ENCODE results near the gene CCT3.
A peak's percentile ranks its signal among the peaks of the same experiment; 100 is the strongest.
"Not testable (repeated sequence)": the region's sequence is repeated elsewhere in the genome, so short reads cannot be mapped to it uniquely, and the experiment has no call there.

Gene CCT3

DNA sequence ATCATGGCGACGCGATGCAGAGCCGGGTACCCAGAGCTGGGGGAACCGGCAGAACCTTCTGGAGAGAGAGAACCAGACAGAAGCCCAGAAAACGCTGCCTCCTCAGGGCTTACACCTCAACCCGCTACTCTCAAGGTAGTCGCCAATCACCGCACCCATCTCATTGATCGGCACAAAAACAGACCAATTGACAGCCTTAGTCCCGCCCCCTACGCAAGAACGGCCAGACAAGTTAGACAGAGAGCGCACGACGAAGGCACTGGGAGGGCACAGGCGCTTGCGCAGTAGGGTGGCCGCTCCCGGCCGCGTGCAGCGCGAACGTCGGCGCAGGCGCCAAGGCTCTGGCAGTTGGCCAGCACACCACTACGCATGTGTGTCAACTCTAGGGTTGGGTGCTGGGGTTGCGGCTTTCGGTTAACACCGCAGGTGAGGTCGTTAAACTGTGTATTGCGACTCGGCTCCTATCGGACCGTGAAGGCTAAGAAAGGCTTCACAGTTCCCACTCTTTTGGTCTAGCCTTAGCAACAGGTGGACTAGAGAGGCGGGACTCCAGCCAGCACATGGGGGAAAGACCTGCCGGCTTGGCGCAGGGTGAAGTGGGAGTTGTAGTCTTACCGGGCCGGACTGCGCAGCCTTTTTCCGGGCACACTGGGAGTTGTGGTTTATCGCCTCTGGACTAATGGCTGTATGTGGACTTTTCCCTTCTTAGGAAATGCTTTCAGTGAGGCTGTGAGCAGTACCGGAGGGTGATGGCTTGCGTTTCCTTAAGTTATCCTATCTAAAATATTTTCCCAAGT lies at the start of gene CCT3, which contains the start of gene TSACC:
Gene CCT3 (minus strand): TSS at position 113 of the 797 bp plus-strand sequence. CDS start 108 bp downstream, at position 5.
Gene TSACC (plus strand): TSS at position 347 of the 797 bp plus-strand sequence. CDS start 1,232 bp downstream, outside the sequence.
- DNase-seq, result peak; percentile 99

DNA sequence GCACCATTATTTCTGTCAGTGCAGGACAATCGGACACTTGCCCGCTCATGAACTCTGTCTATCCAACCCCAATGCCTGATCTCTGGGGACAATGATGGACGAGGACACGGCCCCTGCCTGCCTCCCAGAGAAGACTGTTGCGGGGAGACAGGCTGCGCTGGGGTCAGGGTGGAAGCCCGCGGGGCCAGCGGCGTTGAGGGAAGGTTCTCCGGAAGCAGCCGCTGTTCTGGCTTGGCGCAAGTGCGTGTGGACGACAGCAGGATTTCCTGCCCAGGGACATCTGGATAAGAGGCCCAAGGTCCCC lies 49.7 kb upstream of the CCT3 start:
- no peak for DNase-seq

DNA sequence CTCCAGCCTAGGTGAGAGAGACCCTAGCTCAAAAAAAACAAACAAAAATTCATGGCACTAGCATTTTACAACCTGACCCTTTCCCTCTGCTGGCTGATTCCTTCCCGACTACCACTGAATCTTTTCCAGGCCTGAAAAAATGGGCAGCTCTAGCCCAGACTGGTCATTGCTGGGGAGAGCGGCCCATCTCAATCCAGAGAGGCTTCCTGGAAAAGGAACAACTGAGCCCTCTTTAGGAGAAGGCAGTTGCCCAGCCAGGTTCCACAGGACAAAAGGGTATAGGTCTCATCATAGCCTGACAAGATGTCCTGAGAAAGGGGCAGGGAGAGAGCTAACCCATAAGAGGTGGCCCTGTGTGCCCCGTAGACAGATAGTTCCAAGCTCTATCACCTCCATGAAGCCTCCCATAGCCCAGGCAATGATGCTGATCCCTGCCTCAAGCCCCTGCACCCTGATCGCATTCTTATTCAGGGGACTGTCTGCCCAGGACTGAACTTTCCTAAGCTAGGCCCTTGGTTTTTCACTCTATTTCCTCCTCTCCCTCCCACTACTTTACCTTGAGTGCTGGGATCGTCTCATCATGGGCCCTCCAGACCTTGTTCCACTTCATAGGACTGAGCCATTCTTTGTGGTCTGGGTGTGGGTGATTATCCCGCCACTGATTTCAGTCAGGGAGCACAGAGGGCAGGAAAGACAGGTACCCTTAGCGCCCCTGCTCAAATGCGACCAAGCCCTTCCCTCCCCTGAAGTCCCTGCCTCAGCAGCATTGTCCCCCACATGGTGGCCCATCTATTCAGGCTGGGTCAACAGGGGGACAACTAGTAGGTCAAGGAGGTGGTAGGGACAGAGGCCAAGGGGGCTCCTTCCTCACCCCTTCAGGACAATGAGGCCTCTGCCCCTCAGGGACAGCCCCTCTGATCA lies 49.1 kb upstream of the CCT3 start:
- DNase-seq, result no peak

GRCh38 chr1:156386134-156386901 lies 48.2 kb upstream of the CCT3 start:
- no peak for DNase-seq

- peak; percentile 65 for DNase-seq
Observed at GRCh38 chr1:156385534-156386031, 47.5 kb upstream of the CCT3 start.

DNA sequence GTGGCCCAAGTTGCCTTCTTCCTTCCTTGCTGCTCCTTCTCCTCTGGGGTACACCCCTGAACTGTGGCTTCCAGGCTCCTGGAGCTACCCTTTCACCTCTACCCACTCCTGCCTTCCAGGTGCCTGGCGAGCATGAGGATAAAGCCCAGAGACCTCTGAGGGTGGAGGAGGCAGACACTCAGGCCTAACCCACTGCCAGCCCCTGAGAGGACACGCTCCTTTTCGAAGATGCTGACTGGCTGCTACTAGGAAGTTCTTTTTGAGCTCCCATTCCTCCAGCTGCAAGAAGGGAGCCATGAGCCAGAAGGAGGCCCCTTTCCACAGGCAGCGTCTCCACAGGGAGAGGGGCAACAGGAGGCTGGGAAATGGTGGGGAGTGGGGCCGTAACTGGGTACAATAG lies 46.6 kb upstream of the CCT3 start:
- DNase-seq, result no peak

DNA sequence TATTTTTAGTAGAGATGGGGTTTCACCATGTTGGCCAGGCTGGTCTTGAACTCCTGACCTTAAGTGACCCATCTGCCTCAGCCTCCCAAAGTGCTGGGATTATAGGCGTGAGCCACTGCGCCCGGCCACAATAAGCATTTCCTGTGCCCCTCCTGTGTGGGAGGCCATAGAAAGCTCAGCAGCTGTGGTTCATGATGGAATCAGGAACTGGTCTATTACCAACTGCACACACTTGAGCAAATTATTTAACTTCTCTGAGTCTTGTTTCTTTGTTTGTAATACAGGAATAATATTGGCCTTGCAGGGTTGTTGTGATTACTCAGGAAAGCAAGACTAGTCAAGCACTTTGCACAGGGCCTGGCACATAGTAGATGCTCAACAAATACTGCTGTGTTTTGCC lies 45.9 kb upstream of the CCT3 start:
- DNase-seq, result no peak

GRCh38 chr1:156383023-156383422 lies 44.9 kb upstream of the CCT3 start:
- DNase-seq, result peak; percentile 72

DNA sequence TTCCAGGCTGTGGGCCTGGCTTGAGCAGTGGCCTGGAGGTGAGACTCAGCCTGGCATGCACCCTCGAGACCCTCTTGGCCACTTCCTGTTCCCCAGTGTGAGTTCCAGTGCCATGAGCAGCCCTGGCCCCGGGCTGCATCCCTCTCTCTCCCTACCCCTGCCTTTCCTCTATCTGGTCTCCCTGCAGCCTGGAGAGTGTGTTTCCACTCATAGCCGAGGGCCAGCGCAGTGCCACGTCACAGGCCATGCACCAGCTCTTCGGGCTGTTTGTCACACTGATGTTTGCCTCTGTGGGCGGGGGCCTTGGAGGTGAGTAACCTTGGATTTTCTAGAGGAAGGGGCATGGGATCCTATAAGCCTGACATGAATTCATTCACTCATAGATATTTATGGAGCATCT lies 44.5 kb upstream of the CCT3 start:
- no peak for DNase-seq

GRCh38 chr1:156379420-156380165 lies 41.5 kb upstream of the CCT3 start:
- no peak for DNase-seq

- no peak for DNase-seq
Observed at GRCh38 chr1:156378557-156378956, 40.5 kb upstream of the CCT3 start.

GRCh38 chr1:156376958-156377919 lies 39.1 kb upstream of the CCT3 start:
- no peak for DNase-seq

DNA sequence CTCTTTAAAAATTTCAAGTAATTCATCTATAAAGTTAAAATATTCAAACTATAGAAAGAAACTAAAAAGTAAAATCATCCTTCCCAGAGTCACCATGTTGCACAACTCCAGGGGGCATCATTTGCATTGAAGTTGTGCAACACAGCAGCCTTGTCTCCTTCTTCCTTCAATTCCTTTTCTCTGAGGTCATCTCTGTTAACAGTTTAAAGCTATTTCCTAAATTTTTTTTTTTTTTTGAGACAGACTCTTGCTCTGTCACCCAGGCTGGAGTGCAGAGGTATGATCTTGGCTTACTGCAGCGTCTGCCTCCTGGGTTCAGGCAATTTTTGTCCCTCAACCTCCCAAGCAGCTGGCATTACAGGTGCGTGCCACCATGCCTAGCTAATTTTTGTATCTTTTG lies 38.1 kb upstream of the CCT3 start:
- DNase-seq, result no peak

DNA sequence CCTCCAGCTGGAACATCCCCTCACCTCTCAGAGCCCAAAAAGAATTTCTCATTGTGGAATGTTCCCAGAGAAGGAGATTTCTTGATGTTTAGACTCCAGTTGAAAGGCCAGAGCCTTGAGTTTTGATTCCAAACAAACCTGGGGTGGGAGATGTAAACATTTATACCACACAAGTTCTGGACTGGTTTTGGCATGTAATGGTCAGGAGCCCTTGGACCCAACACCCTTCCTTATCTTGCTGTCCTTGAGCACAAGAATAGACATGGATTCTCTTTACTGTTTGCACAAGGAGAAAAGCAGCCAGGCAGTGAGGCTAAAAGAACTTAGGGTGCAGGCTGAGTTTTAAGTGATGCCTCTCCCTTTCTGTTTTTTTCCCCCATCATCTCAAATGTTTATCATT lies 35.5 kb upstream of the CCT3 start:
- DNase-seq, result no peak

DNA sequence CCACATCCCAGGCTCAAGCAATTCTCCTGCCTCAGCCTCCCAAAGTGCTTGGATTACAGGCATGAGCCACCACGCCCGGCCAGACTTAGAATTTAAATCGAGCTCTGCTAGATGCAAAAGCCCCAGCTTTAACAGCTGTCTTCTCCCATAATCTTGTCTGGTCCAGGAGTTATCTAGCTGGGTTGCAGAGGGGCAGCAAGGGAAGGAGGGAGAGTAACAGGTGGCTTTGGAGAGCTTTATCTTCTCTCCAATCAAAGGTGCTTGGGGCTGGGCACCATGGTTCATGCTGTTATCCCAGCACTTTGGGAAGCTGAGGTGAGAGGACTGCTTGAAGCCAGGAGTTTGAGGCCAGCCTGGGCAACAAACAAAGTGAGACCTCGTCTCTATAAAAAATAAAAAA lies 34.8 kb upstream of the CCT3 start:
- no peak for DNase-seq

DNA sequence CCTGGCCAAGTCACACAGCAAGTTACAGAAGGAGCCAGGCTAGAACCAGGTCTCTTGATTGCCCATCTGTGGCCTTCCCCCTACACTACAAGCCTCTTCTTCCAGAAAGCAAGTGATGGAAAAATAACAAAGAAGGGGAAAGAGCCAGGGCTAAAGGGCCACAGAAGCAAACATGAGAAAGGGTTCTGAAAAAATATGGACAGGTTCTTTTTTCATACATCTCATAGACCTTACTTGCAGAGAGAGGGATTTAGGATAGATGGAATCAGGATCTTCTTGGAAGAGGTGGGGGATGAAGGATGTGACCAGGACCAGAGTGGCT lies 34.1 kb upstream of the CCT3 start:
- DNase-seq, result no peak

GRCh38 chr1:156371553-156372264 lies 33.6 kb upstream of the CCT3 start:
- no peak for DNase-seq

DNA sequence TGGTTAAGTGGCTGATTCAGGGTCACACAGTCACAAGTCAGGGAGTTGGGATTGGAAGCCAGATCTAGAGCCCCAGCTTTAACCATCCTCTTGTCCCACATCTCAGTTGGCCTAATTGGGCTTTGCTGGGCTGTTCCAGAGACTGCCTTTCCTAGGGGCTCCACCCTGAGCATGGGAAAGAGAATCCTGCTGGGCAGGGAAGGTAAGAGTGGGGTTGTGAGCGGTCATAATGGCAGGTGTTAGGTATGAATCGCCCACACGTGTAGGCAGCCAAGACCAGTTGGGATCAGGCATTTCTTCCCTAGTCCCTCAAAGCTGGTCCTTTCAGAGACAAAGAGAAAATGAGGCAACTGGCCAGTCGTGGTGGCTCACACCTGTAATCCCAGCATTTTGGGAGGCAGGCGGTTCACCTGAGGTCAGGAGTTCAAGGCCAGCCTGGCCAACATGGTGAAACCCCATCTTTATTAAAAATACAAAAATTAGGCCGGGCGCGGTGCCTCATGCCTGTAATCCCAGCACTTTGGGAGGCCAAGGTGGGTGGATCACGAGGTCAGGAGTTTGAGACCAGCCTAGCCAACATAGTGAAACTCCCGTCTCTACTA lies 31.7 kb upstream of the CCT3 start:
- not testable (repeated sequence) for DNase-seq

DNA sequence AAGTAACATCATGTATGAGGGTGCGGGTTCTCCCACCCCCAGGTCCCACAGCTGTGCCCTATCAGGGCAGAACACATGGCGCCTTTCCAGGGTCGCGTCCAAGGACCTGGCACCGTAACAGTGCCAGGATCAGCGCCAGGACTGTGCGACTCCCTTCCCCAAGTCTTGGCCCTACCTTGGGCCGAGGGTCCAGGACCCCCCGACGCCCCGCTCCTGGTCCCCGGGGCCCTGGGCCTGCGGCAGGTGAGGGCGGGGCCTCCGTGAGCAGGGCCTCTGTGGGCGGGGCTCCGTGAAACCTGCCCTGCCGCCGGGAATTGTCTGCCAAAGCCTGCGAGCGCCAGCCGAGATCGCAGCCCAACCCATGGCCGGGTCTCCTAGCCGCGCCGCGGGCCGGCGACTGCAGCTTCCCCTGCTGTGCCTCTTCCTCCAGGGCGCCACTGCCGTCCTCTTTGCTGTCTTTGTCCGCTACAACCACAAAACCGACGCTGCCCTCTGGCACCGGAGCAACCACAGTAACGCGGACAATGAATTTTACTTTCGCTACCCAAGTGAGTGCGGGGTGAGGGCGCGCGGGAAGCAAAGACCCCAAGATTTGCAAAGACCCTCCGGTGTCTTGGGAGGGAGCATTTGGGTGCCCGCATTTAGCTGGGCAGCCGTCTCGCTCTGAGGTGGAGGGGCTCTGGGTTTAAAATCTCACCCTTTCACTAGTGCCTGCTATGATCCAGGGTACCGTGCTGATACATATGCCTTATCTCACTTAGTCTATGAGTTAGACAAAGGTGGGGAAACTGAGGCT lies 31.0 kb upstream of the CCT3 start, which contains the start of gene RHBG:
Gene RHBG (plus strand): TSS at position 323 of the 796 bp plus-strand sequence. CDS start 39 bp downstream, at position 362.
- DNase-seq, result no peak
